HG03064 (cell line): ENCODE results near the gene SEPTIN12.
"Not testable (repeated sequence)": the region's sequence is repeated elsewhere in the genome, so short reads cannot be mapped to it uniquely, and the experiment has no call there.

Experiments used
- ATAC-seq: cut with Tn5 transposase; IDR thresholded peaks from one replicate; pipeline ENCODE4 v1.9.1; 2021; ENCODE audit warnings: low read depth; ENCODE audit not compliant: unreplicated experiment

Gene SEPTIN12

GRCh38 chr16:4788489-4788889 is 344 bp upstream of the SEPTIN12 start:
- ATAC-seq = no peak

- ATAC-seq = no peak
Measured at GRCh38 chr16:4787068-4787467, 1.1 kb downstream of the SEPTIN12 start.

GRCh38 chr16:4785758-4786433 is 2.2 kb downstream of the SEPTIN12 start:
- no peak for ATAC-seq

- not testable (repeated sequence) for ATAC-seq
Measured at GRCh38 chr16:4784444-4784987, 3.6 kb downstream of the SEPTIN12 start.

GRCh38 chr16:4783951-4784336 is 4.2 kb downstream of the SEPTIN12 start:
- no peak for ATAC-seq

- no peak for ATAC-seq
Measured at GRCh38 chr16:4783251-4783950, 4.7 kb downstream of the SEPTIN12 start.

GRCh38 chr16:4780235-4780634 is 7.9 kb downstream of the SEPTIN12 start:
- no peak for ATAC-seq

GRCh38 chr16:4778050-4778392 is 10.1 kb downstream of the SEPTIN12 start:
- no peak for ATAC-seq

GRCh38 chr16:4777339-4778049 is 10.7 kb downstream of the SEPTIN12 start:
- ATAC-seq = no peak

- ATAC-seq = no peak
Measured at GRCh38 chr16:4776141-4776705, 11.9 kb downstream of the SEPTIN12 start.

GRCh38 chr16:4775005-4775404 is 13.1 kb downstream of the SEPTIN12 start:
- no peak for ATAC-seq

- no peak for ATAC-seq
Measured at GRCh38 chr16:4772351-4772750, 15.8 kb downstream of the SEPTIN12 start.

GRCh38 chr16:4771646-4772045 is 16.5 kb downstream of the SEPTIN12 start:
- no peak for ATAC-seq

GRCh38 chr16:4769306-4769638 is 18.9 kb downstream of the SEPTIN12 start:
- ATAC-seq = no peak

- peak; percentile 51 for ATAC-seq
Measured at GRCh38 chr16:4768549-4769305, 19.4 kb downstream of the SEPTIN12 start.

- ATAC-seq = no peak
Measured at GRCh38 chr16:4767872-4768548, 20.1 kb downstream of the SEPTIN12 start.

- peak; percentile 83 for ATAC-seq
Measured at GRCh38 chr16:4766875-4767628, 21.1 kb downstream of the SEPTIN12 start, which contains the start of gene ZNF500. Gene ZNF500 (minus strand): TSS chr16:4767162. CDS start chr16:4765978, 1,184 bp downstream.

GRCh38 chr16:4765511-4766474 is 22.4 kb downstream of the SEPTIN12 start:
- ATAC-seq = no peak
